ENCODE data around the gene PAFAH2.
A peak's percentile ranks its signal among the peaks of the same experiment; 100 is the strongest.

The PAFAH2 gene

GRCh38 chr1:26005434-26006105 lies 7.7 kb upstream of the PAFAH2 start (continued):
- TF ChIP-seq ZBTB17 (tag by site-specific recombination; IDR thresholded peaks at IDR 0.05) = no peak
- no peak for TF ChIP-seq ZBTB26 (tag by site-specific recombination; optimal IDR thresholded peaks at IDR 0.05)
- no peak for TF ChIP-seq ZNF596 (tag by site-specific recombination; IDR thresholded peaks at IDR 0.05)
- no peak for TF ChIP-seq ATF2 (tag by site-specific recombination; IDR thresholded peaks at IDR 0.05; ENCODE audit: low read depth)
- TF ChIP-seq SP7 (tag by site-specific recombination; IDR thresholded peaks at IDR 0.05) = no peak
- no peak for TF ChIP-seq ZNF561 (tag by site-specific recombination; IDR thresholded peaks at IDR 0.05; ENCODE audit: borderline replicate concordance)
- TF ChIP-seq ZIC2 (tag by site-specific recombination; IDR thresholded peaks at IDR 0.05) = no peak

GRCh38 chr1:26003756-26004155 lies 5.9 kb upstream of the PAFAH2 start:
- Histone ChIP-seq H3K36me3 (ENCODE audit: control insufficient read depth in 2 of 2, insufficient read depth in 1 of 2, low read length in 2 of 2) (no peaks in the 10 kb centered on the region), H3K27ac (ENCODE audit: extremely low read depth, low read depth, low read length) (no peak overlapping the region), H3K4me1 (ENCODE audit: control insufficient read depth, insufficient read depth, low read length) (no peaks in the 10 kb centered on the region), H3K9me3 (ENCODE audit: control insufficient read depth, insufficient read depth, low read depth, low read length) (no peaks in the 10 kb centered on the region), H3K4me3 (ENCODE audit: low read depth, low read length) (no peak overlapping the region)
- ChIA-PET POLR2A (no interaction called here), CTCF (interaction anchor here (0.9 to 2.9 kb wide), 6 partner anchors 10 to 141 kb away, joined by 3 to 16 read pairs (median 4); no protein-coding TSS in a partner anchor)
- 0 out of 2 replicates have a peak, but pooled peaks have one; percentile 11 for TF ChIP-seq ZNF366 (tag by site-specific recombination; conservative IDR thresholded peaks at IDR 0.05)
- no peak for TF ChIP-seq ZNF629 (tag by site-specific recombination; IDR thresholded peaks at IDR 0.05)

- TF ChIP-seq SP7 (tag by site-specific recombination; IDR thresholded peaks at IDR 0.05) = peak; percentile 46; the same call in 1 of the 2 replicates
- no peak for TF ChIP-seq ZNF211 (tag by site-specific recombination; IDR thresholded peaks at IDR 0.05; ENCODE audit: low read depth)
- no peaks in the 10 kb centered on the region for H3K4me1 ChIP-seq (ENCODE audit: control insufficient read depth, insufficient read depth, low read length)
- no peak overlapping the region for H3K4me3 ChIP-seq (ENCODE audit: low read depth, low read length)
- H3K9me3 ChIP-seq (ENCODE audit: control insufficient read depth, insufficient read depth, low read depth, low read length) = no peaks in the 10 kb centered on the region
- POLR2A ChIA-PET = no interaction called here
- H3K27ac ChIP-seq (ENCODE audit: extremely low read depth, low read depth, low read length) = no peak overlapping the region
- CTCF ChIA-PET = interaction anchor here (0.6 to 2.9 kb wide), 5 partner anchors 10 to 149 kb away, joined by 4 to 16 read pairs (median 5); no protein-coding TSS in a partner anchor
- no peaks in the 10 kb centered on the region for H3K36me3 ChIP-seq (ENCODE audit: control insufficient read depth in 2 of 2, insufficient read depth in 1 of 2, low read length in 2 of 2)
These were observed 5.4 kb upstream of the PAFAH2 start for GRCh38 chr1:26003262-26003661.

GRCh38 chr1:25999041-25999800 lies 1.4 kb upstream of the PAFAH2 start:
- Histone ChIP-seq H3K4me3 (ENCODE audit: low read depth, low read length) (no peak overlapping the region), H3K36me3 (ENCODE audit: control insufficient read depth in 2 of 2, insufficient read depth in 1 of 2, low read length in 2 of 2) (no peaks in the 10 kb centered on the region), H3K27ac (ENCODE audit: extremely low read depth, low read depth, low read length) (no peak overlapping the region), H3K9me3 (ENCODE audit: control insufficient read depth, insufficient read depth, low read depth, low read length) (no peaks in the 10 kb centered on the region), H3K4me1 (ENCODE audit: control insufficient read depth, insufficient read depth, low read length) (no peaks in the 10 kb centered on the region)
- ChIA-PET POLR2A (interaction anchor here (0.6 to 1.4 kb wide), 2 partner anchors 103 to 179 kb away, joined by 4 to 6 read pairs; partner anchors contain the start of gene MTFR1L), CTCF (interaction anchor here (0.6 to 2.8 kb wide), 7 partner anchors 11 to 471 kb away, joined by 3 to 25 read pairs (median 4); no protein-coding TSS in a partner anchor)
- TF ChIP-seq ZNF48 (tag by site-specific recombination; IDR thresholded peaks at IDR 0.05) (no peak), PRDM2 (tag by site-specific recombination; IDR thresholded peaks at IDR 0.05; ENCODE audit: borderline replicate concordance) (no peak), HOXA7 (CRISPR knock-in tag; IDR thresholded peaks at IDR 0.05; ENCODE audit: borderline replicate concordance) (no peak), ZNF692 (tag by site-specific recombination; IDR thresholded peaks at IDR 0.05) (no peak), ZNF202 (tag by site-specific recombination; IDR thresholded peaks at IDR 0.05; ENCODE audit: borderline replicate concordance) (no peak), ZNF768 (tag by site-specific recombination; IDR thresholded peaks at IDR 0.05) (no peak)
